NCI-H128 (cell line): ENCODE results near the gene FHIP1B.
"Not testable (repeated sequence)": the region's sequence is repeated elsewhere in the genome, so short reads cannot be mapped to it uniquely, and the experiment has no call there.

Source experiments
- DNase-seq: peaks from one replicate; lab custom pipeline; 2025; ENCODE audit not compliant: unreplicated experiment; lab: John Stamatoyannopoulos, UW

The FHIP1B gene

GRCh38 chr11:6234387-6235107 lies at the start of gene FHIP1B:
Gene FHIP1B (minus strand): TSS chr11:6234636. CDS start chr11:6224516, 10,120 bp downstream.
- peak; percentile 97 for DNase-seq

GRCh38 chr11:6283453-6284023 lies 49.1 kb upstream of the FHIP1B start:
- DNase-seq: no peak

- not testable (repeated sequence) for DNase-seq
These were observed 46.4 kb upstream of the FHIP1B start for GRCh38 chr11:6280809-6281208.

GRCh38 chr11:6273188-6273587 lies 38.8 kb upstream of the FHIP1B start:
- DNase-seq: no peak

- no peak for DNase-seq
These were observed 37.2 kb upstream of the FHIP1B start for GRCh38 chr11:6271598-6271997.

GRCh38 chr11:6270584-6271246 lies 36.3 kb upstream of the FHIP1B start:
- no peak for DNase-seq

GRCh38 chr11:6269994-6270393 lies 35.6 kb upstream of the FHIP1B start:
- no peak for DNase-seq

GRCh38 chr11:6268820-6269219 lies 34.4 kb upstream of the FHIP1B start:
- DNase-seq: no peak

GRCh38 chr11:6263662-6264061 lies 29.2 kb upstream of the FHIP1B start:
- no peak for DNase-seq

GRCh38 chr11:6260207-6260726 lies 25.8 kb upstream of the FHIP1B start:
- no peak for DNase-seq

GRCh38 chr11:6258571-6259081 lies 24.2 kb upstream of the FHIP1B start:
- DNase-seq: no peak

- DNase-seq: no peak
These were observed 23.7 kb upstream of the FHIP1B start for GRCh38 chr11:6258141-6258540.

- DNase-seq: no peak
These were observed 18.8 kb upstream of the FHIP1B start for GRCh38 chr11:6253197-6253596.

- DNase-seq: no peak
These were observed 17.6 kb upstream of the FHIP1B start for GRCh38 chr11:6251990-6252473.

- DNase-seq: peak; percentile 7
These were observed 16.8 kb upstream of the FHIP1B start for GRCh38 chr11:6251120-6251733.

- DNase-seq: no peak
These were observed 15.5 kb upstream of the FHIP1B start for GRCh38 chr11:6249770-6250555.

GRCh38 chr11:6248897-6249296 lies 14.5 kb upstream of the FHIP1B start:
- DNase-seq: not testable (repeated sequence)

- DNase-seq: no peak
These were observed 13.8 kb upstream of the FHIP1B start for GRCh38 chr11:6248248-6248647.

- DNase-seq: no peak
These were observed 11.1 kb upstream of the FHIP1B start for GRCh38 chr11:6245536-6245935.

GRCh38 chr11:6241316-6241715 lies 6.9 kb upstream of the FHIP1B start:
- DNase-seq: no peak
